HepG2 (cell line): Measurements from ENCODE around the gene MMP8. TPM values are rescaled to one million over a fixed set of nuclear protein-coding genes. Genes with fewer than 3 reads are reported as not detected.

ENCODE experiments used
- ATAC-seq: fragments of 200-7000 bp; cut with Tn5 transposase; 3 replicates; pipeline ENCODE4 v1.9.1; 2020; ENCODE audit warnings: mild to moderate bottlenecking, moderate library complexity
- BruUV-seq: library from RNA; stranded (reverse); fragments of 400-500 nt; replicated peaks from 2 replicates; lab custom pipeline; 2021; lab: Mats Ljungman, UMichigan
- CTCF ChIA-PET: fragments of 300-600 bp; formaldehyde crosslinking; extraction: SDS; loops from one replicate; lab custom pipeline; 2021; ENCODE audit warnings: low total read pairs, inconsistent platforms, low intra/inter-chr PET ratio; lab: Yijun Ruan, JAX
- POLR2A ChIA-PET: fragments of 350-600 bp; sonication (Branson Sonifier 250); formaldehyde crosslinking; loops from one replicate; lab custom pipeline; 2020; ENCODE audit warnings: antibody characterized with exemption, inconsistent platforms; lab: Yijun Ruan, JAX
- DNase-seq: peaks from one replicate; pipeline ENCODE4 v3.0.0-alpha.2; 2015; ENCODE audit warnings: low spot score
- FAIRE-seq: peaks from 3 replicates; lab custom pipeline; 2011; peaks lifted over from hg19 to GRCh38; lab: Jason Lieb, UNC
- H2AFZ ChIP-seq: one replicate; pipeline ENCODE4 v1.6.1; 2011; ENCODE audit warnings: low read length, inconsistent platforms
- H3K27ac ChIP-seq: fragments of 300-600 bp; 3 replicates; pipeline ENCODE4 v1.8.0; 2011; ENCODE audit warnings: mixed run types, mild to moderate bottlenecking, mixed read lengths, low read length, inconsistent platforms; ENCODE audit not compliant: insufficient read depth; ENCODE audit errors: extremely low read length
- H3K27me3 ChIP-seq, 2 experiments: fragments of 200-600 bp in 1 of 2; 2 replicates in 1 of 2; 3 replicates in 1 of 2; pipeline versions ENCODE4 v1.6.0 to v1.8.0; 2011; ENCODE audit warnings: low read length in 2 of 2, mild to moderate bottlenecking in 2 of 2, moderate library complexity in 2 of 2, inconsistent platforms in 1 of 2; ENCODE audit not compliant: insufficient read depth in 2 of 2, control insufficient read depth in 1 of 2
- H3K36me3 ChIP-seq, 2 experiments: fragments of 200-600 bp in 1 of 2; replicated peaks in 1 of 2; 2 replicates in 1 of 2; 3 replicates in 1 of 2; pipeline versions ENCODE4 v1.5.1 to v1.8.0; 2011; ENCODE audit warnings: low read length in 2 of 2, inconsistent platforms in 1 of 2; ENCODE audit not compliant: insufficient read depth in 2 of 2, control insufficient read depth in 1 of 2
- H3K4me1 ChIP-seq: 2 replicates; pipeline ENCODE4 v1.5.1; 2012; ENCODE audit warnings: low read length, inconsistent platforms; ENCODE audit not compliant: insufficient read depth
- H3K4me2 ChIP-seq: 2 replicates; pipeline ENCODE4 v1.6.0; 2011; ENCODE audit warnings: low read depth, low read length, inconsistent platforms
- H3K4me3 ChIP-seq, 3 experiments: fragments of 200-600 bp in 1 of 3; sonication (generic), shearing (Covaris generic) in 1 of 3; replicated peaks in 1 of 3; 2 replicates each; pipeline ENCODE4 v1.5.1; 2011 to 2016; ENCODE audit warnings: low read length in 3 of 3, inconsistent platforms in 2 of 3, low read depth in 2 of 3, mild to moderate bottlenecking in 2 of 3, control low read depth in 1 of 3, mixed read lengths in 1 of 3; ENCODE audit not compliant: insufficient read depth in 1 of 3
- H3K79me2 ChIP-seq: one replicate; pipeline ENCODE4 v1.6.1; 2011; ENCODE audit warnings: low read length, inconsistent platforms; ENCODE audit not compliant: insufficient read depth
- H3K9ac ChIP-seq: 2 replicates; pipeline ENCODE4 v1.6.0; 2011; ENCODE audit warnings: mild to moderate bottlenecking, low read depth, low read length, inconsistent platforms; ENCODE audit not compliant: insufficient read depth
- H3K9me3 ChIP-seq: 2 replicates; pipeline ENCODE4 v1.5.1; 2012; ENCODE audit warnings: mild to moderate bottlenecking, low read length
- H4K20me1 ChIP-seq: 2 replicates; pipeline ENCODE4 v1.6.0; 2011; ENCODE audit warnings: inconsistent platforms, mild to moderate bottlenecking, low read length, moderate library complexity; ENCODE audit not compliant: insufficient read depth
- CBX2 ChIP-seq, 2 experiments: fragments of 200-600 bp in 1 of 2; sonication (generic); formaldehyde crosslinking in 1 of 2; IDR thresholded peaks; 2 replicates each; pipeline versions ENCODE4 v1.7.0 to v1.8.1; 2018 to 2022; ENCODE audit warnings: low read depth in 2 of 2, low read length in 1 of 2, mild to moderate bottlenecking in 1 of 2, missing genetic modification reagents in 1 of 2
- DDIT3 ChIP-seq: sonication (generic); formaldehyde crosslinking; IDR thresholded peaks from 2 replicates; pipeline ENCODE4 v1.4.0; 2020; ENCODE audit warnings: mild to moderate bottlenecking, missing genetic modification reagents
- GABPB1 ChIP-seq: IDR thresholded peaks from 2 replicates; pipeline ENCODE4 v1.6.1; 2016; ENCODE audit warnings: mild to moderate bottlenecking, missing genetic modification reagents, moderate library complexity, missing compliant biosample characterization
- HNF4A ChIP-seq: sonication (generic); formaldehyde crosslinking; IDR thresholded peaks from 2 replicates; pipeline ENCODE4 v1.4.0; 2020; ENCODE audit warnings: missing genetic modification reagents
- MAFK ChIP-seq, 2 experiments: IDR thresholded peaks in 1 of 2; conservative IDR thresholded peaks in 1 of 2; 2 replicates each; pipeline ENCODE4 v1.6.1; 2011; ENCODE audit warnings: improper control_type of control experiment in 2 of 2, low read length in 2 of 2
- MEIS2 ChIP-seq: sonication (generic); formaldehyde crosslinking; IDR thresholded peaks from 2 replicates; pipeline ENCODE4 v1.9.0; 2021; ENCODE audit warnings: mild to moderate bottlenecking, missing genetic modification reagents
- RAD51 ChIP-seq: fragments of 450-650 bp; IDR thresholded peaks from 2 replicates; pipeline ENCODE4 v1.6.1; 2016; ENCODE audit warnings: borderline replicate concordance
- RBM22 ChIP-seq: fragments of 200-400 bp; formaldehyde crosslinking; optimal IDR thresholded peaks from 2 replicates; pipeline ENCODE3; 2017; ENCODE audit warnings: mild to moderate bottlenecking, low read length, moderate library complexity
- STAT6 ChIP-seq: sonication (generic); formaldehyde crosslinking; IDR thresholded peaks from 2 replicates; pipeline ENCODE4 v1.4.0; 2020; ENCODE audit warnings: missing genetic modification reagents, mild to moderate bottlenecking, borderline replicate concordance
- ZNF20 ChIP-seq: sonication (generic); formaldehyde crosslinking; IDR thresholded peaks from 2 replicates; pipeline ENCODE4 v1.4.0; 2020; ENCODE audit warnings: mild to moderate bottlenecking, moderate library complexity, missing genetic modification reagents
- ZNF432 ChIP-seq: sonication (generic); formaldehyde crosslinking; IDR thresholded peaks from 2 replicates; pipeline ENCODE4 v1.5.0; 2020; ENCODE audit warnings: missing genetic modification reagents, mild to moderate bottlenecking, borderline replicate concordance
- ZNF644 ChIP-seq: IDR thresholded peaks from 2 replicates; pipeline ENCODE4 v1.6.1; 2016; ENCODE audit warnings: low read depth
- ZNF784 ChIP-seq: sonication (generic); formaldehyde crosslinking; IDR thresholded peaks from 2 replicates; pipeline ENCODE4 v1.5.1; 2020; ENCODE audit warnings: missing genetic modification reagents, mild to moderate bottlenecking, borderline replicate concordance
- ZNF850 ChIP-seq: sonication (generic); formaldehyde crosslinking; conservative IDR thresholded peaks from 2 replicates; pipeline ENCODE4 v1.9.0; 2021; ENCODE audit warnings: mild to moderate bottlenecking, missing genetic modification reagents
- WGBS: methylation state at CpG from one replicate; pipeline ENCODE4 v1.1.6; 2017; ENCODE audit warnings: low lambda C conversion rate; 5-methylcytosine and 5-hydroxymethylcytosine counted together
- in situ Hi-C: cut with HindIII; loops from 2 replicates; pipeline ENCODE4 v1.10.0; 2017; ENCODE audit warnings: low pct_unique_long_range_greater_than_20kb; ENCODE audit not compliant: extremely low pct_ligation_motif_present
- intact Hi-C: fragments of 100-400 bp; cut with micrococcal nuclease; formaldehyde crosslinking; loops from one replicate; pipeline ENCODE4 v1.10.0; 2022; ENCODE audit not compliant: unreplicated experiment
- polyA plus RNA-seq, 8 experiments: library from polyadenylated mRNA; depleted of rRNA in 3 of 8; stranded (reverse) in 7 of 8; unstranded in 1 of 8; fragments of >200 nt; fragmentation: Illumina TruSeq in 4 of 8; extraction: Trizol in 4 of 8; gene quantifications; 2 replicates each; pipeline versions ENCODE4 v1.2.1 to v1.2.3, GENCODE V29; 2011 to 2016; ENCODE audit warnings: low read depth in 4 of 8, missing spikeins in 1 of 8, mixed read lengths in 1 of 8; ENCODE audit not compliant: insufficient read depth in 1 of 8
- total RNA-seq, 5 experiments: library from RNA; depleted of rRNA; stranded (reverse); fragments of >200 nt; fragmentation: Illumina TruSeq; extraction: Trizol; gene quantifications; 2 replicates each; pipeline ENCODE4 v1.2.3, GENCODE V29; 2016; ENCODE audit warnings: low read depth in 1 of 5

The MMP8 gene
- total and polyA plus RNA-seq, 2 of the 13 experiments (the other 11 are each of a cell fraction or from before 2014, with no cell fraction given), result not detected

GRCh38 chr11:102762361-102762767 lies 37.6 kb upstream of the MMP8 start:
- ChIA-PET POLR2A (no interaction called here), CTCF (no interaction called here)
- Histone ChIP-seq H3K27me3 (peaks cover 0 to 8% of the 10 kb centered on the region in 2 experiments; a peak in 2 of 5 replicates), H3K79me2 (no peaks in the 10 kb centered on the region), H3K27ac (no peak overlapping the region), H2AFZ (no peak overlapping the region), H4K20me1 (no peaks in the 10 kb centered on the region), H3K4me1 (no peaks in the 10 kb centered on the region), H3K36me3 (no peaks in the 10 kb centered on the region), H3K9me3 (no peaks in the 10 kb centered on the region), H3K9ac (no peak overlapping the region), H3K4me3 (no peak overlapping the region), H3K4me2 (no peak overlapping the region)
- intact Hi-C loops, result no loop called here
- in situ Hi-C loops, result no loop called here
- 2% methylated on average over 2 of the region's 2 CpGs for WGBS
- TF ChIP-seq ZNF432, result no peak
- TF ChIP-seq ZNF850 (CRISPR knock-in tag), result no peak
- no peak for TF ChIP-seq RAD51
- no peak for TF ChIP-seq GABPB1 (CRISPR knock-in tag)
- ATAC-seq (no peak), FAIRE-seq (no peak), DNase-seq (no peak)
- no TSS peak for BruUV-seq

GRCh38 chr11:102761646-102762238 lies 37.0 kb upstream of the MMP8 start:
- FAIRE-seq (no peak), ATAC-seq (no peak), DNase-seq (no peak)
- 16% methylated on average over 4 of the region's 4 CpGs for WGBS
- Histone ChIP-seq H3K27ac (no peak overlapping the region), H3K4me2 (no peak overlapping the region), H3K27me3 (peaks cover 0 to 1% of the 10 kb centered on the region in 2 experiments; a peak in 2 of 5 replicates), H3K79me2 (no peaks in the 10 kb centered on the region), H2AFZ (no peak overlapping the region), H3K4me1 (no peaks in the 10 kb centered on the region), H3K36me3 (no peaks in the 10 kb centered on the region), H4K20me1 (no peaks in the 10 kb centered on the region), H3K9me3 (no peaks in the 10 kb centered on the region), H3K9ac (no peak overlapping the region), H3K4me3 (no peak overlapping the region)
- no TSS peak for BruUV-seq
- in situ Hi-C loops (no loop called here), intact Hi-C loops (no loop called here)
- POLR2A ChIA-PET, result no interaction called here
- CTCF ChIA-PET, result no interaction called here
- TF ChIP-seq ZNF644 (CRISPR knock-in tag), result no peak
- no peak for TF ChIP-seq STAT6 (CRISPR knock-in tag)
- no peak for TF ChIP-seq ZNF784 (CRISPR knock-in tag)
- TF ChIP-seq MEIS2 (CRISPR knock-in tag), result no peak
- no peak for TF ChIP-seq CBX2 (IDR thresholded peaks at IDR 0.05; ENCODE audit: low read depth, low read length)
- no peak for TF ChIP-seq CBX2 (CRISPR knock-in tag; IDR thresholded peaks at IDR 0.05; ENCODE audit: low read depth)
- TF ChIP-seq MAFK (conservative IDR thresholded peaks at IDR 0.05 in 1 of 2, IDR thresholded peaks at IDR 0.05 in 1 of 2; ENCODE audit: low read length in 2 of 2), result no peak
- TF ChIP-seq ZNF20, result no peak
- TF ChIP-seq RBM22, result no peak
- TF ChIP-seq HNF4A (CRISPR knock-in tag), result no peak
- no peak for TF ChIP-seq DDIT3 (CRISPR knock-in tag)
